22Rv1 (cell line): Measurements from ENCODE around the gene GPR142.

Experiments used
- CTCF ChIP-seq: fragments of 450-650 bp; IDR thresholded peaks from 2 replicates; pipeline ENCODE4 v1.5.1; 2017; ENCODE audit warnings: mild to moderate bottlenecking
- ZFX ChIP-seq: fragments of 450-650 bp; IDR thresholded peaks from 2 replicates; pipeline ENCODE4 v1.6.1; 2017; ENCODE audit warnings: antibody characterized with exemption, borderline replicate concordance

- TF ChIP-seq CTCF = no peak
- no peak for TF ChIP-seq ZFX
Observed at GRCh38 chr17:74369221-74369620, 1.9 kb downstream of the GPR142 start.
